AG04450 (cell line): ENCODE results near the gene UBTD1. TPM values are rescaled to one million over a fixed set of nuclear protein-coding genes. Genes with fewer than 3 reads are reported as not detected.

ENCODE experiments used
- CTCF ChIA-PET: fragments of 300-600, 350-600 bp; formaldehyde crosslinking; extraction: SDS; loops from one replicate; lab custom pipeline; 2022; ENCODE audit warnings: antibody characterized with exemption, inconsistent platforms; lab: Charles Lee
- POLR2A ChIA-PET: fragments of 350-600 bp; formaldehyde crosslinking; extraction: SDS; loops from one replicate; lab custom pipeline; 2021; ENCODE audit warnings: antibody characterized with exemption, inconsistent platforms; lab: Yijun Ruan, JAX
- DNase-seq: peaks from one replicate; pipeline ENCODE4 v3.0.0-alpha.2; 2011; ENCODE audit warnings: low read depth, low spot score
- H3K27ac ChIP-seq: one replicate; pipeline ENCODE4 v1.5.1; 2012; ENCODE audit warnings: low read depth, low read length, control low read depth
- H3K27me3 ChIP-seq: one replicate; pipeline ENCODE4 v1.6.0; 2012; ENCODE audit warnings: low read length; ENCODE audit not compliant: control insufficient read depth, insufficient read depth
- H3K4me3 ChIP-seq: 2 replicates; pipeline ENCODE4 v1.5.1; 2011; ENCODE audit warnings: mild to moderate bottlenecking, low read depth, low read length, control low read depth
- H3K9me3 ChIP-seq: 2 replicates; pipeline ENCODE4 v1.5.1; 2012; ENCODE audit warnings: low read length; ENCODE audit not compliant: control insufficient read depth, insufficient read depth
- CTCF ChIP-seq: IDR thresholded peaks from 2 replicates; pipeline ENCODE4 v1.5.1; 2011; ENCODE audit warnings: low read depth, low read length, control low read depth, inconsistent platforms
- polyA plus RNA-seq: library from polyadenylated mRNA; depleted of rRNA; stranded (reverse); fragments of >200 nt; gene quantifications from 2 replicates; pipeline ENCODE4 v1.2.3, GENCODE V29; 2011

The UBTD1 gene
- polyA plus RNA-seq, 1 experiment: 15.5 TPM

GRCh38 chr10:97510686-97511085 lies 12.0 kb downstream of the UBTD1 start:
- H3K27ac ChIP-seq: no peak overlapping the region
- H3K9me3 ChIP-seq: no peaks in the 10 kb centered on the region
- H3K4me3 ChIP-seq: no peak overlapping the region
- POLR2A ChIA-PET: no interaction called here
- no peaks in the 10 kb centered on the region for H3K27me3 ChIP-seq
- TF ChIP-seq CTCF: no peak
- no peak for DNase-seq
- CTCF ChIA-PET: no interaction called here

- Histone ChIP-seq H3K9me3 (no peaks in the 10 kb centered on the region), H3K27me3 (no peaks in the 10 kb centered on the region), H3K4me3 (no peak overlapping the region), H3K27ac (no peak overlapping the region)
- no peak for DNase-seq
- ChIA-PET CTCF (interaction anchor here (0.6 kb wide), 1 partner anchor 278 kb away, joined by 4 read pairs; no protein-coding TSS in a partner anchor), POLR2A (no interaction called here)
- no peak for TF ChIP-seq CTCF
Measured at GRCh38 chr10:97511711-97512440, 13.2 kb downstream of the UBTD1 start.

- Histone ChIP-seq H3K27me3 (no peaks in the 10 kb centered on the region), H3K9me3 (no peaks in the 10 kb centered on the region), H3K27ac (no peak overlapping the region), H3K4me3 (no peak overlapping the region)
- ChIA-PET POLR2A (no interaction called here), CTCF (no interaction called here)
- no peak for DNase-seq
- no peak for TF ChIP-seq CTCF
Measured at GRCh38 chr10:97512993-97513392, 14.3 kb downstream of the UBTD1 start.

GRCh38 chr10:97514344-97514743 lies 15.6 kb downstream of the UBTD1 start:
- DNase-seq: no peak
- ChIA-PET POLR2A (interaction anchor here (0.6 kb wide), 1 partner anchor 22 kb away, joined by 3 read pairs; no protein-coding TSS in a partner anchor), CTCF (interaction anchor here (1.4 kb wide), 1 partner anchor 26 kb away, joined by 3 read pairs; no protein-coding TSS in a partner anchor)
- no peak for TF ChIP-seq CTCF
- Histone ChIP-seq H3K27me3 (no peaks in the 10 kb centered on the region), H3K9me3 (no peaks in the 10 kb centered on the region), H3K27ac (no peak overlapping the region), H3K4me3 (no peak overlapping the region)

- H3K27me3 ChIP-seq: no peaks in the 10 kb centered on the region
- H3K9me3 ChIP-seq: no peaks in the 10 kb centered on the region
- POLR2A ChIA-PET: no interaction called here
- H3K4me3 ChIP-seq: no peak overlapping the region
- H3K27ac ChIP-seq: no peak overlapping the region
- no peak for TF ChIP-seq CTCF
- DNase-seq: no peak
- CTCF ChIA-PET: interaction anchor here (1.0 to 1.4 kb wide), 2 partner anchors 20 to 25 kb away, joined by 3 read pairs; no protein-coding TSS in a partner anchor
Measured at GRCh38 chr10:97515271-97515978, 16.7 kb downstream of the UBTD1 start.
